Activated B cell treated with CpG ODN at 0.5 μM for 24 hours (primary cell): ENCODE measurements around the gene DBF4. TPM values are rescaled to one million over a fixed set of nuclear protein-coding genes. Genes with fewer than 3 reads are reported as not detected.
"Not testable (repeated sequence)": the region's sequence is repeated elsewhere in the genome, so short reads cannot be mapped to it uniquely, and the experiment has no call there.

Source experiments
- ATAC-seq: fragments of 200-7000 bp; cut with Tn5 transposase; one replicate; pipeline ENCODE4 v1.10.0; 2021; ENCODE audit warnings: low read depth, mild to moderate bottlenecking, moderate library complexity
- CTCF ChIA-PET: fragments of 350-600 bp; sonication (Branson Sonifier 250); formaldehyde crosslinking; loops from one replicate; lab custom pipeline; 2021; ENCODE audit warnings: antibody characterized with exemption; lab: Charles Lee
- POLR2A ChIA-PET: fragments of 350-600 bp; sonication (Branson Sonifier 250); formaldehyde crosslinking; loops from one replicate; lab custom pipeline; 2021; ENCODE audit warnings: antibody characterized with exemption; lab: Charles Lee
- DNase-seq: peaks from one replicate; pipeline ENCODE4 v3.0.0; 2022
- H3K27ac Mint-ChIP-seq: one replicate; pipeline ENCODE4 v1.8.0; 2020; ENCODE audit warnings: mixed read lengths
- H3K27me3 Mint-ChIP-seq: one replicate; pipeline ENCODE4 v1.8.0; 2021; ENCODE audit warnings: mixed read lengths
- H3K36me3 Mint-ChIP-seq: one replicate; pipeline ENCODE4 v1.8.0; 2021; ENCODE audit warnings: low read depth, mixed read lengths
- H3K4me1 Mint-ChIP-seq: one replicate; pipeline ENCODE4 v1.8.0; 2021; ENCODE audit warnings: mixed read lengths
- H3K4me3 Mint-ChIP-seq: one replicate; pipeline ENCODE4 v1.8.0; 2020; ENCODE audit warnings: mild to moderate bottlenecking, mixed read lengths
- H3K9me3 Mint-ChIP-seq: one replicate; pipeline ENCODE4 v1.8.0; 2020; ENCODE audit warnings: mixed read lengths
- CTCF ChIP-seq: fragments of 200-600 bp; IDR thresholded peaks from one replicate; pipeline ENCODE4 v1.8.0; 2022; ENCODE audit warnings: antibody characterized with exemption, mild to moderate bottlenecking
- intact Hi-C: fragments of 100-400 bp; cut with micrococcal nuclease; formaldehyde crosslinking; loops from one replicate; pipeline ENCODE4 v1.15.1; 2024
- total RNA-seq: library from RNA; stranded (reverse); gene quantifications from 2 replicates; pipeline ENCODE4 v1.2.3, GENCODE V29; 2022

The DBF4 gene
- total RNA-seq, 1 donor from 2014 or later, result 30.3 TPM

- POLR2A ChIA-PET, result no interaction called here
- Mint-ChIP-seq H3K9me3 (no peaks in the 10 kb centered on the region), H3K27ac (no peak overlapping the region), H3K4me3 (no peak overlapping the region), H3K4me1 (no peaks in the 10 kb centered on the region), H3K36me3 (peaks cover 50% of the 10 kb centered on the region), H3K27me3 (no peaks in the 10 kb centered on the region)
- CTCF ChIA-PET, result interaction anchor here (0.9 to 5.3 kb wide), 6 partner anchors 10 to 573 kb away, joined by 3 to 42 read pairs (median 6); no protein-coding TSS in a partner anchor
- ATAC-seq (no peak), DNase-seq (no peak)
- no peak for TF ChIP-seq CTCF
- intact Hi-C loops, result loop anchor here (10.0 kb wide), 1 partner anchor 320 kb away; no protein-coding TSS in a partner anchor
Observed at GRCh38 chr7:87885018-87885417, 8.7 kb downstream of the DBF4 start.

- no peak for TF ChIP-seq CTCF
- no peak for DNase-seq
- intact Hi-C loops, result loop anchor here (1.0 to 10.0 kb wide), 7 partner anchors 89 to 575 kb away; no protein-coding TSS in a partner anchor
- Mint-ChIP-seq H3K36me3 (peaks cover 50% of the 10 kb centered on the region), H3K27me3 (no peaks in the 10 kb centered on the region), H3K4me3 (no peak overlapping the region), H3K4me1 (no peaks in the 10 kb centered on the region), H3K9me3 (no peaks in the 10 kb centered on the region), H3K27ac (no peak overlapping the region)
- ChIA-PET CTCF (interaction anchor here (0.8 to 5.3 kb wide), 12 partner anchors 8 to 575 kb away, joined by 3 to 42 read pairs (median 5); no protein-coding TSS in a partner anchor), POLR2A (no interaction called here)
- no peak for ATAC-seq
Observed at GRCh38 chr7:87886875-87887274, 10.6 kb downstream of the DBF4 start.

- ATAC-seq, result no peak
- CTCF ChIA-PET, result no interaction called here
- H3K27ac Mint-ChIP-seq, result no peak overlapping the region
- POLR2A ChIA-PET, result no interaction called here
- H3K4me1 Mint-ChIP-seq, result no peaks in the 10 kb centered on the region
- no peak overlapping the region for H3K4me3 Mint-ChIP-seq
- TF ChIP-seq CTCF, result no peak
- intact Hi-C loops, result no loop called here
- no peaks in the 10 kb centered on the region for H3K27me3 Mint-ChIP-seq
- no peak for DNase-seq
- peaks cover 70% of the 10 kb centered on the region for H3K36me3 Mint-ChIP-seq
- no peaks in the 10 kb centered on the region for H3K9me3 Mint-ChIP-seq
Observed at GRCh38 chr7:87895363-87895762, 19.1 kb downstream of the DBF4 start.

DNA sequence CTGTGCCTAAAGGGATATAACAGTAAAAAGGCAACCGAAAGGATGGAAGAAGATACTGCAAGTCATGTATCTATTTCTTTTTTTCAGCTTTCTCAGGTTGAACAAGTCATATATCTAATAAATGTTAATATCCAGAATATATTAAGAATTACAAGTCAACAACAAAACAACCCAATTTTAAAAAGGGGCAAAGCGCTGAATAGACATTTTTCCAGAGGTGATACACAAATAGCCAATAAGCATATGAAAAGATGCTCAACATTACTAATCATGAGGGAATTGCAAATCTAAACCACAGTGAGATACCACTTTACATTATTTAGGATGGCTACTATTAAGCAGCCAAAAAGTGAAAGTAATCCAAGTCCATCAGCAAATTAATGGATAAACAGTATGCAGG, 23.0 kb downstream of the DBF4 start:
- ChIA-PET CTCF (no interaction called here), POLR2A (no interaction called here)
- no peaks in the 10 kb centered on the region for H3K27me3 Mint-ChIP-seq
- intact Hi-C loops, result no loop called here
- H3K9me3 Mint-ChIP-seq, result no peaks in the 10 kb centered on the region
- no peak overlapping the region for H3K4me3 Mint-ChIP-seq
- DNase-seq (no peak), ATAC-seq (no peak)
- no peak for TF ChIP-seq CTCF
- no peaks in the 10 kb centered on the region for H3K4me1 Mint-ChIP-seq
- peaks cover 77% of the 10 kb centered on the region for H3K36me3 Mint-ChIP-seq
- H3K27ac Mint-ChIP-seq, result no peak overlapping the region

- H3K36me3 Mint-ChIP-seq, result peaks cover 37% of the 10 kb centered on the region
- H3K27me3 Mint-ChIP-seq, H3K9me3 Mint-ChIP-seq, H3K27ac Mint-ChIP-seq, intact Hi-C loops, CTCF ChIA-PET, POLR2A ChIA-PET, ATAC-seq, H3K4me3 Mint-ChIP-seq, DNase-seq, H3K4me1 Mint-ChIP-seq: not testable (repeated sequence)
Observed at GRCh38 chr7:87907136-87907906, 31.0 kb downstream of the DBF4 start.

- ATAC-seq, POLR2A ChIA-PET, CTCF ChIA-PET, H3K9me3 Mint-ChIP-seq, DNase-seq, H3K27me3 Mint-ChIP-seq, H3K4me3 Mint-ChIP-seq, H3K27ac Mint-ChIP-seq, H3K4me1 Mint-ChIP-seq, intact Hi-C loops: not testable (repeated sequence)
- H3K36me3 Mint-ChIP-seq, result peaks cover 29% of the 10 kb centered on the region
Observed at GRCh38 chr7:87908814-87909213, 32.5 kb downstream of the DBF4 start.
